ENCODE data around the gene DPF3. TPM values are rescaled to one million over a fixed set of nuclear protein-coding genes. Genes with fewer than 3 reads are reported as not detected.

DPF3 gene
- total RNA-seq, 1 experiment from 2014 or later: not detected

- no TSS peak for BruUV-seq (replicated peaks)
- ATAC-seq (no peak), DNase-seq (ENCODE audit: low read depth, low spot score) (no peak)
- no peak overlapping the region for H3K4me3 ChIP-seq (ENCODE audit: low read depth in 2 of 2, low read length in 2 of 2)
- ChIA-PET CTCF (no interaction called here), POLR2A (no interaction called here)
- TF ChIP-seq REST (IDR thresholded peaks at IDR 0.05; ENCODE audit: insufficient read depth in 1 of 2, low read depth in 2 of 2, low read length in 1 of 2): no peak
- TF ChIP-seq SIN3A (IDR thresholded peaks at IDR 0.05; ENCODE audit: borderline replicate concordance, insufficient read depth, low read depth, low read length): no peak
- TF ChIP-seq CTCF (IDR thresholded peaks at IDR 0.05): no peak
- no peak for TF ChIP-seq POLR2AphosphoS5 (IDR thresholded peaks at IDR 0.05; ENCODE audit: low read depth, low read length)
- no peak for TF ChIP-seq TCF7L2 (IDR thresholded peaks at IDR 0.05; ENCODE audit: low read depth, low read length)
- intact Hi-C loops (cut with micrococcal nuclease; ENCODE audit: unreplicated experiment): no loop called here
- no peaks in the 10 kb centered on the region for H3K9me3 ChIP-seq (ENCODE audit: control insufficient read depth, insufficient read depth, low read depth, low read length)
- no peak overlapping the region for H3K27ac ChIP-seq (ENCODE audit: low read length)
- H3K4me1 ChIP-seq (ENCODE audit: control insufficient read depth, insufficient read depth, low read length): no peaks in the 10 kb centered on the region
- peaks cover 2% of the 10 kb centered on the region; the same call in 1 of the 2 replicates for H3K27me3 ChIP-seq (ENCODE audit: control insufficient read depth, insufficient read depth, low read length)
- in situ Hi-C loops (cut with HindIII; ENCODE audit: low pct_unique_long_range_greater_than_20kb, low sequenced_read_pairs): no loop called here
- no peaks in the 10 kb centered on the region for H3K36me3 ChIP-seq (ENCODE audit: control insufficient read depth, insufficient read depth, low read length)
Observed at GRCh38 chr14:72800296-72800695, 93.6 kb downstream of the DPF3 start.

GRCh38 chr14:72796935-72797334 is 97.0 kb downstream of the DPF3 start:
- Histone ChIP-seq H3K27me3 (ENCODE audit: control insufficient read depth, insufficient read depth, low read length) (peaks cover 2% of the 10 kb centered on the region; the same call in 1 of the 2 replicates), H3K4me3 (ENCODE audit: low read depth in 2 of 2, low read length in 2 of 2) (no peak overlapping the region), H3K27ac (ENCODE audit: low read length) (no peak overlapping the region), H3K36me3 (ENCODE audit: control insufficient read depth, insufficient read depth, low read length) (no peaks in the 10 kb centered on the region), H3K4me1 (ENCODE audit: control insufficient read depth, insufficient read depth, low read length) (no peaks in the 10 kb centered on the region), H3K9me3 (ENCODE audit: control insufficient read depth, insufficient read depth, low read depth, low read length) (no peaks in the 10 kb centered on the region)
- in situ Hi-C loops (cut with HindIII; ENCODE audit: low pct_unique_long_range_greater_than_20kb, low sequenced_read_pairs) (no loop called here), intact Hi-C loops (cut with micrococcal nuclease; ENCODE audit: unreplicated experiment) (no loop called here)
- DNase-seq (ENCODE audit: low read depth, low spot score) (no peak), ATAC-seq (no peak)
- ChIA-PET CTCF (no interaction called here), POLR2A (no interaction called here)
- TF ChIP-seq REST (IDR thresholded peaks at IDR 0.05; ENCODE audit: insufficient read depth in 1 of 2, low read depth in 2 of 2, low read length in 1 of 2) (no peak), POLR2AphosphoS5 (IDR thresholded peaks at IDR 0.05; ENCODE audit: low read depth, low read length) (no peak), TCF7L2 (IDR thresholded peaks at IDR 0.05; ENCODE audit: low read depth, low read length) (no peak), SIN3A (IDR thresholded peaks at IDR 0.05; ENCODE audit: borderline replicate concordance, insufficient read depth, low read depth, low read length) (no peak), CTCF (IDR thresholded peaks at IDR 0.05) (no peak)
- no TSS peak for BruUV-seq (replicated peaks)
